ENCODE results near the gene SMIM20.

DNA sequence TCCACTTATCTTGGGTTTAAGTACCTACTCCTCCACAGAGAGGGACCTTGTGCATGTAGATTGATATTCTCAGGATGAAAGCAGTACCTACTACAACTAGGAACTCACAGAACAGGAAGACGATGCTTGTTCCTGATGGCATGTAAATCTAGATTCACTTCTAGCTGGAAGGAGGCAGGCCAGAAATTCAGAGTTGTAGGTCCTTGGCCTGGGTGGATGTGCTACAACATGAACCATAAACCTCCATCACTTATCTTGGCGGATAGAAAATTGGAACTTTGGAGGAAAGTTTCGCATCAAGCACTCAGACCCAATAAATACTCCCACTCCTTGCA lies 9.3 kb upstream of the SMIM20 start:
- TF ChIP-seq, protein P1, sequence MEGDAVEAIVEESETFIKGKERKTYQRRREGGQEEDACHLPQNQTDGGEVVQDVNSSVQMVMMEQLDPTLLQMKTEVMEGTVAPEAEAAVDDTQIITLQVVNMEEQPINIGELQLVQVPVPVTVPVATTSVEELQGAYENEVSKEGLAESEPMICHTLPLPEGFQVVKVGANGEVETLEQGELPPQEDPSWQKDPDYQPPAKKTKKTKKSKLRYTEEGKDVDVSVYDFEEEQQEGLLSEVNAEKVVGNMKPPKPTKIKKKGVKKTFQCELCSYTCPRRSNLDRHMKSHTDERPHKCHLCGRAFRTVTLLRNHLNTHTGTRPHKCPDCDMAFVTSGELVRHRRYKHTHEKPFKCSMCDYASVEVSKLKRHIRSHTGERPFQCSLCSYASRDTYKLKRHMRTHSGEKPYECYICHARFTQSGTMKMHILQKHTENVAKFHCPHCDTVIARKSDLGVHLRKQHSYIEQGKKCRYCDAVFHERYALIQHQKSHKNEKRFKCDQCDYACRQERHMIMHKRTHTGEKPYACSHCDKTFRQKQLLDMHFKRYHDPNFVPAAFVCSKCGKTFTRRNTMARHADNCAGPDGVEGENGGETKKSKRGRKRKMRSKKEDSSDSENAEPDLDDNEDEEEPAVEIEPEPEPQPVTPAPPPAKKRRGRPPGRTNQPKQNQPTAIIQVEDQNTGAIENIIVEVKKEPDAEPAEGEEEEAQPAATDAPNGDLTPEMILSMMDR (IDR thresholded peaks at IDR 0.05 in 4 of 5, conservative IDR thresholded peaks at IDR 0.05 in 1 of 5), result no peak
- no peak for TF ChIP-seq POLR2A (IDR thresholded peaks at IDR 0.05)

All from gastrocnemius medialis (tissue), 4 donors.